Calu3 (cell line): ENCODE results near the gene SORD. TPM values are rescaled to one million over a fixed set of nuclear protein-coding genes. Genes with fewer than 3 reads are reported as not detected.
A peak's percentile ranks its signal among the peaks of the same experiment; 100 is the strongest.
"Not testable (repeated sequence)": the region's sequence is repeated elsewhere in the genome, so short reads cannot be mapped to it uniquely, and the experiment has no call there.

Experiments
- BruUV-seq: library from RNA; stranded (reverse); fragments of 400-500 nt; replicated peaks from 2 replicates; lab custom pipeline; 2021; lab: Mats Ljungman, UMichigan
- CTCF ChIA-PET: fragments of 300-600 bp; sonication (Branson Sonifier 250); formaldehyde crosslinking; loops from one replicate; lab custom pipeline; 2022; ENCODE audit warnings: antibody characterized with exemption; lab: Charles Lee
- DNase-seq: peaks from one replicate; pipeline ENCODE4 v3.0.0; 2022
- H3K27ac Mint-ChIP-seq: one replicate; pipeline ENCODE4 v1.8.0; 2022; ENCODE audit warnings: mixed read lengths; ENCODE audit not compliant: unreplicated experiment
- H3K27me3 Mint-ChIP-seq: one replicate; pipeline ENCODE4 v1.8.0; 2022; ENCODE audit warnings: mixed read lengths; ENCODE audit not compliant: unreplicated experiment
- H3K36me3 Mint-ChIP-seq: one replicate; pipeline ENCODE4 v1.8.0; 2022; ENCODE audit warnings: mild to moderate bottlenecking, moderate library complexity, mixed read lengths; ENCODE audit not compliant: insufficient read depth, unreplicated experiment
- H3K4me1 Mint-ChIP-seq: one replicate; pipeline ENCODE4 v1.8.0; 2022; ENCODE audit warnings: mild to moderate bottlenecking, low read depth, mixed read lengths; ENCODE audit not compliant: unreplicated experiment
- H3K4me3 Mint-ChIP-seq: one replicate; pipeline ENCODE4 v1.8.0; 2022; ENCODE audit warnings: mild to moderate bottlenecking, low read depth, moderate library complexity, mixed read lengths; ENCODE audit not compliant: unreplicated experiment
- H3K9me3 Mint-ChIP-seq: one replicate; pipeline ENCODE4 v1.8.0; 2022; ENCODE audit warnings: low read depth, mixed read lengths; ENCODE audit not compliant: unreplicated experiment
- intact Hi-C: fragments of 100-400 bp; cut with micrococcal nuclease; formaldehyde crosslinking; loops from one replicate; pipeline ENCODE4 v1.10.0; 2022; ENCODE audit not compliant: unreplicated experiment
- total RNA-seq: library from RNA; stranded (reverse); gene quantifications from 2 replicates; pipeline ENCODE4 v1.2.3, GENCODE V29; 2022
- TF ChIP-seq, protein P1 (sequence below): fragments of 200-600 bp; IDR thresholded peaks from one replicate; pipeline ENCODE4 v1.8.0; 2022; ENCODE audit warnings: antibody characterized with exemption; ENCODE audit not compliant: unreplicated experiment

Gene SORD
- total RNA-seq, 1 experiment from 2014 or later: 39.1 TPM

DNA sequence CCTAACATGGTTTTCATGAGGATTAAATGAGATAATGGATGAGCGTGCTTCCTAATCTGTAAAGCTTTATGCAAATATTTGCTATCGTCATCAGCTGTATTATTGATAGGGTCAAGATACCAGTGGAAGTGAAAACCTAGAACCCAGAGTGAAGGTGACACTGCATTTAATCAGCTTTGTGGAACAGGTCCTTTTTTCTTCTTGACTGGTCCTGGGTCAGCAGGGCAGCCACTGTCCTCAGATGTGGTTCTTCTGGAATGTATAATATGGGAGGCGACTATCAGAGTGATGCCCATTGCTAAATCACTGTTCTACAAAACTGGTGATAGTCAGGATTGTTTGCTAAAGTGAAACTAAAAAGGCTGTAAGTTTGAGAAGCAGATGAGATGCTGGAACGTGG, 41.4 kb downstream of the SORD start:
- BruUV-seq: no TSS peak
- no peaks in the 10 kb centered on the region for H3K36me3 Mint-ChIP-seq
- H3K4me1 Mint-ChIP-seq: peaks cover 8% of the 10 kb centered on the region
- no peak overlapping the region for H3K27ac Mint-ChIP-seq
- no peak overlapping the region for H3K4me3 Mint-ChIP-seq
- peak; percentile 17 for DNase-seq
- CTCF ChIA-PET: interaction anchor here (1.1 kb wide), 1 partner anchor 54 kb away, joined by 4 read pairs; no protein-coding TSS in a partner anchor
- TF ChIP-seq, protein P1, sequence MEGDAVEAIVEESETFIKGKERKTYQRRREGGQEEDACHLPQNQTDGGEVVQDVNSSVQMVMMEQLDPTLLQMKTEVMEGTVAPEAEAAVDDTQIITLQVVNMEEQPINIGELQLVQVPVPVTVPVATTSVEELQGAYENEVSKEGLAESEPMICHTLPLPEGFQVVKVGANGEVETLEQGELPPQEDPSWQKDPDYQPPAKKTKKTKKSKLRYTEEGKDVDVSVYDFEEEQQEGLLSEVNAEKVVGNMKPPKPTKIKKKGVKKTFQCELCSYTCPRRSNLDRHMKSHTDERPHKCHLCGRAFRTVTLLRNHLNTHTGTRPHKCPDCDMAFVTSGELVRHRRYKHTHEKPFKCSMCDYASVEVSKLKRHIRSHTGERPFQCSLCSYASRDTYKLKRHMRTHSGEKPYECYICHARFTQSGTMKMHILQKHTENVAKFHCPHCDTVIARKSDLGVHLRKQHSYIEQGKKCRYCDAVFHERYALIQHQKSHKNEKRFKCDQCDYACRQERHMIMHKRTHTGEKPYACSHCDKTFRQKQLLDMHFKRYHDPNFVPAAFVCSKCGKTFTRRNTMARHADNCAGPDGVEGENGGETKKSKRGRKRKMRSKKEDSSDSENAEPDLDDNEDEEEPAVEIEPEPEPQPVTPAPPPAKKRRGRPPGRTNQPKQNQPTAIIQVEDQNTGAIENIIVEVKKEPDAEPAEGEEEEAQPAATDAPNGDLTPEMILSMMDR: no peak
- H3K9me3 Mint-ChIP-seq: no peaks in the 10 kb centered on the region
- intact Hi-C loops: no loop called here
- no peaks in the 10 kb centered on the region for H3K27me3 Mint-ChIP-seq

DNA sequence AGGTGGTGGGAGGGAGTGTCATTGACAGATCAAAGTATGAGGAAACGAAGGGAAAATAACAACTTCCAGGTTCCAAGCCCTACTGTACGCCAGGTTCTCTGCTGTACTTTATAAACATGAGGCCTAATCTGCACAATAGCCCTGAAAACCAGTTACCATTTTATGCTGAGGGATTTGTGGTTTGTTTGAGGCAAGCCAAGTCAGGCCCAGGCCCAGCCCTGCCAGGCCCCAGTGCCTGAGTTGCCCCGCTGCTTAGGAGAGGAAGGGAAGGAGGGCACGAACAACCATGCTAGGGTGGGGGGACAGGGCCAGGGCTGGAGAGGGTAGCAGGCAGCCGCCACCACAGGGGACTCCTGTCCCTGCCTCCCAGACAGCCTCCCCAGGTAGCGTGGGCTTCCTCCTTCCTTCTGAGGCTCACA, 47.0 kb downstream of the SORD start:
- H3K4me3 Mint-ChIP-seq, intact Hi-C loops, H3K4me1 Mint-ChIP-seq, H3K27ac Mint-ChIP-seq, BruUV-seq, DNase-seq, H3K36me3 Mint-ChIP-seq, CTCF ChIA-PET, H3K9me3 Mint-ChIP-seq, H3K27me3 Mint-ChIP-seq: not testable (repeated sequence)

DNA sequence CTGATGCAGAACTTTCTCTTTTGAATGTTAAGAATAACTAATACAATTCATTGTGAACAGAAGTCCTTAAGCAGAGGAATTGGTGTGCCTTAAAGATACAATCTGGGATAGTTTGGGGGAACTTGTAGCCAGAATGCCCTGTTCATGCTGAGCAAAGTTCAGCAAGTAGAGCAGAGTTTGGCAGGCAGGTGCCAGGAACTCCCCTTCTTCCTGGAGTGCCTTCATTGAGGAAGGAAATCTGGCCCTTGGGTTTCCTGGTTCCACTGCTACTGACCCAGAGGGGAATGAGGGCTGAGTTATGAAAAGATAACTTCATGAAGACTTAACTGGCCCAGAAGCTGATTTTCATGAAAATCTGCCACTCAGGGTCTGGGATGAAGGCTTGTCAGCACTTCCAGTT, 50.6 kb downstream of the SORD start:
- DNase-seq, CTCF ChIA-PET, H3K4me1 Mint-ChIP-seq, H3K36me3 Mint-ChIP-seq, H3K9me3 Mint-ChIP-seq, H3K27me3 Mint-ChIP-seq, intact Hi-C loops, H3K4me3 Mint-ChIP-seq, H3K27ac Mint-ChIP-seq, BruUV-seq: not testable (repeated sequence)

DNA sequence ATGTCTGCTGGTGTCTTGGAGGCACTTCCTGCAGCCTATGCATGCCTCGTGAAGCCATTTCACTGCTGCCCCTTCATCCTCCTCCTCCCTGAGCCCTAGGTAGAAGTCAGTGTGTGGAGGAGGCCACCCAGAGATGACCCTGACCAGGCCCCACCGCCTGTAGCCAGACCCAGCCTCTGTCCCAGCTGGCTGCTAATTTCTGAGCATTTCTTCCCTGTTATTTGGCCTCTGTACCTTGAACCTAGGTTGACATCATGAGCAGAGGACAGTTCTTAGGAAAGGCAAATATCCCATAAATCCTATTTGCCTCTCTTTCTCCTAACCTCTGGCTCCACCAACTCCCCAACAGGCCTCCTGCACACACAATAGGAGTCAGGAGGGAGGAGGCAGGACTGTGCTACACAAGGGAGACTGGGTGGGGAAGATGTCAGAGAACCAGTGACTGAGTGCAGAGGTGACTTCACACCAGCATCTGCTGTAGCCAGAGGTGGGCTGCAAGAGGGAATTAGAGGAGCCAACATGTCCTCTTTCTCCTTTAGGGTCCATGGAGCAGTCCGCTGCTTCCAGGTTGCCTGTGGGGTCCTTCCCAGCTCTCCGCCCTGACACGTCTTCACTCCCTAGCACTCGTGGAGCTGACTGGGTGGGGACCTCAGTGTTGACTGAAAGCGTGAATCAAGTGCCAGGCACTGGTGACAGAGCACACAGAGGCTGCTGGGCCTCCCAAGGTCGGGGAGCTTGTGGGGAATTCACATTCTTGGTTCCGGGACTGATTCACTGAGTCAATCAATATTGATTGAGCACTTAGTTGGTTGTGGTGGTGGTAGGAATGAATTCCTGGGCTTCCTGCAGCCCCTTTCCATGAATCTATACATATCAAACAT, 52.7 kb downstream of the SORD start:
- H3K4me1 Mint-ChIP-seq, intact Hi-C loops, H3K4me3 Mint-ChIP-seq, H3K36me3 Mint-ChIP-seq, H3K27me3 Mint-ChIP-seq, CTCF ChIA-PET, H3K9me3 Mint-ChIP-seq, H3K27ac Mint-ChIP-seq, BruUV-seq, DNase-seq: not testable (repeated sequence)

DNA sequence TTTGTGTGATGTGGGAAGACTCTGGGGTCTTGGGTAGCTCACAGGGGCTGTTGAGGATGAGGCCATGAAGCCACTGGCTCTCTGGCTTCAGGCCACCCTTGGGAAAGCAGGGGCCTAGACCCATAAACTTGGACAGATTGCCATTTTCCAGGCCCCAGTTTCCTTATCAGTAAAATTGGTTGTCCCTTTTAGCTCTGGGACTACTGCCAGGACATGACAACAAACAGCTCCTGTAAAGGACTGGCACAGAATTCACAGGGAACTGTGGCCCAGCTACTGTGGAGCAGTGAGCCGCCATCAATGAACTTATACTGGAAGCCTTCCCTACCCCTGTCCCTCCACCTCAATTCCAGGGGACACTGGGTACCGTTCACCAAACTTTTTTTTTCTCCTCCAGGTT, 54.4 kb downstream of the SORD start:
- BruUV-seq, H3K4me1 Mint-ChIP-seq, H3K27me3 Mint-ChIP-seq, DNase-seq, H3K9me3 Mint-ChIP-seq, H3K36me3 Mint-ChIP-seq, H3K4me3 Mint-ChIP-seq, H3K27ac Mint-ChIP-seq, CTCF ChIA-PET, intact Hi-C loops: not testable (repeated sequence)

DNA sequence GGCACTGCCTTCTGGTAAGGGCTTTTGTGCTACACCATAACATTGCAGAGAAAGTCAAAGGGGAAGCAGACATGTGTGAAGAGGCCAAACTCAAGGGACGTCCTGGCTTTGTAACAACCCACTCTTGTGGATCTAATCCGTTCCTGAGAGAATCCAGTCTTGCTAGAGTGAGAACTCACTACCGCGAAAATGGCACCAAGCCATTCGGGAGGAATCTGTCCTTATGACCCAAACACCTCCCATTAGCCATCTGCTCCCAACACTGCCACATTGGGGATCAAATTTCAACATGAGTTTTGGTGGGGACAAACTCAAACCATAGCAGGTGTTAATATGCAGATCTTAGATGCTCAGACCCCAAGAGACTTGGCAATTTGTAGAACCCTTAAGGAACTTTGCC, 56.2 kb downstream of the SORD start:
- H3K9me3 Mint-ChIP-seq, DNase-seq, H3K27ac Mint-ChIP-seq, H3K36me3 Mint-ChIP-seq, CTCF ChIA-PET, H3K4me3 Mint-ChIP-seq, BruUV-seq, H3K4me1 Mint-ChIP-seq, intact Hi-C loops: not testable (repeated sequence)
- peaks cover 14% of the 10 kb centered on the region for H3K27me3 Mint-ChIP-seq

DNA sequence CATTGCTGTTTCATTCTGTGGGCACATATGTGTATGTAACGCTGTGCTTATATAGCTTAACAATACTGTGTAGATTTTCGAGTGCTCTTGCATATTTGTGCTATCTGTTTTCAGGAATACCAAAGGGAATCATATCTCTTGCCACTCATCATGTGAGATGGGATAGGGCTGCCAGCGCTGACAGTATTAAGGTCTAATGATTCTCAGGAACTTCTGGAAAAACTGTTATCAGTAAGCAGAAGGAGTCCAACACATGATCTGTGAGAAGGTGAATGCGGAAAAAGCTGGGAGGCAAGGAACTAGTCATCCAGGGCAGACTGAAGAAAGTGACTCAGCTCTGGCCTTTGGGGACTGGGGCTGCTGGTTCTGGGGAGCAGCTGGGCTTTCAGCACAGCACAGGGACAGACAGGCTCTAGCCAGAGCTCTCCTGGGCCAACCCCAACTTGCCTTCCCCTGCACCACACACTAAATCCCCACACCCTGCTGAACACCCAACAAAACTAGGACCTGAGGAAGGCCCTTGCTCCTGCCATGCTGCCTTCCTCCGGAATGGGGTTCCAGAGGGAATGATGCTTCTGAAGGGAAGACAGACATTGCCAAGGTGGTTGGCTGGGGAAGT, 56.7 kb downstream of the SORD start:
- DNase-seq, H3K36me3 Mint-ChIP-seq, intact Hi-C loops, H3K4me1 Mint-ChIP-seq, H3K9me3 Mint-ChIP-seq, H3K4me3 Mint-ChIP-seq, H3K27ac Mint-ChIP-seq, BruUV-seq: not testable (repeated sequence)
- CTCF ChIA-PET: interaction anchor here (0.7 kb wide), 1 partner anchor 39 kb away, joined by 3 read pairs; no protein-coding TSS in a partner anchor
- H3K27me3 Mint-ChIP-seq: peaks cover 19% of the 10 kb centered on the region

DNA sequence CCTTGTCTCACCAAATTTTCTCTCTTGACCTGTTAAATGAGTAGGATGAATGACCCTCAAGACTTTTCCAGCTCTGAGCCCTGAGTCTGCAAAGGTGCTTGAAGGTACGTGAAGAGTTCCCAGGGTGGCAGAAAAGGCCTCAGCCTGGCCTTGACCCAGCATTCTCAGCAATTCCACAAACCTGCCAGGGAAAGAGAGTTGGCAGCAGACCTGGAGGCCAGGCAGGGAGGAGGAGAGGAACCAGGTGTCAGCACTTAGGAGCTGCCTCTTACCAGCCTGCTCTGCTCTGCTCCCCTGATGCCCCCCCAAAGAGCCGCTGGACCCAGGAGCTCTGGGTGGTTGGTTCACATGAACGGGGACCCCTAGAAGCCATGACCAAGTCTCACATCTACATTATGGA, 57.6 kb downstream of the SORD start:
- CTCF ChIA-PET: not testable (repeated sequence)
- H3K27me3 Mint-ChIP-seq: peaks cover 21% of the 10 kb centered on the region

DNA sequence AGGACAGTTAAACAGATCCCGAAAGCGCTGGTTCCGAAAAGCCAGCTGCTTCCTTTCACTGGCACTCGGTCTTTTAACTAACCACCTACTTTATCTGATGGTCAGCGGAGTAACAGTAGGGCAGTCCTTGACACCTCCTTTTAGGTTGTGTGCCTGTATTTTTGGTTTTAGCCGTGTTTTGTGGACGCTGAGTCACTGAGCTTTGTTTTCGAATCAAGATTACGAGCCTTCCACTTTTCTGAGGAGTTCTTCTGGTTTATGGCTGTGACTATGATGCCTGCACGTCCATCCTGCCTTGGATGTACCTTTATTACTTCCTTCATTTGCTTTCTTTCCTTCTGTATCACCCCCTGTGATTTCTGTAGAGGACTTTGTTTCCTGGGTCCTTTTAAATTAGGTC, 59.4 kb downstream of the SORD start:
- H3K27ac Mint-ChIP-seq, DNase-seq, H3K4me1 Mint-ChIP-seq, intact Hi-C loops, H3K36me3 Mint-ChIP-seq, H3K9me3 Mint-ChIP-seq, H3K4me3 Mint-ChIP-seq, CTCF ChIA-PET, BruUV-seq: not testable (repeated sequence)
- peaks cover 28% of the 10 kb centered on the region for H3K27me3 Mint-ChIP-seq

More for the DNA sequence above, 57.6 kb downstream of the SORD start:
- intact Hi-C loops, H3K36me3 Mint-ChIP-seq, BruUV-seq, DNase-seq, H3K27ac Mint-ChIP-seq, H3K9me3 Mint-ChIP-seq, H3K4me3 Mint-ChIP-seq, H3K4me1 Mint-ChIP-seq: not testable (repeated sequence)
